H9 (cell line): ENCODE data around the gene SCFD2. TPM values are rescaled to one million over a fixed set of nuclear protein-coding genes. Genes with fewer than 3 reads are reported as not detected.

Experiments used
- DNase-seq: peaks from one replicate; pipeline ENCODE4 v3.0.0-alpha.2; 2017
- H2AFZ ChIP-seq: one replicate; pipeline ENCODE4 v1.6.1; 2013; ENCODE audit warnings: mild to moderate bottlenecking, low read length, control low read depth, moderate library complexity
- H2AK5ac ChIP-seq: 2 replicates; pipeline ENCODE4 v1.6.1; 2013; ENCODE audit warnings: low read length, control low read depth, mixed read lengths; ENCODE audit not compliant: insufficient read length
- H2BK120ac ChIP-seq: one replicate; pipeline ENCODE4 v1.6.1; 2013; ENCODE audit warnings: low read depth, mild to moderate bottlenecking, low read length, control low read depth, inconsistent platforms; ENCODE audit not compliant: poor library complexity, severe bottlenecking
- H2BK12ac ChIP-seq: 2 replicates; pipeline ENCODE4 v1.6.1; 2013; ENCODE audit warnings: low read length, control low read depth, mixed read lengths, low read depth; ENCODE audit not compliant: insufficient read length
- H2BK15ac ChIP-seq: 2 replicates; pipeline ENCODE4 v1.6.1; 2013; ENCODE audit warnings: low read depth, low read length, control low read depth
- H2BK20ac ChIP-seq: one replicate; pipeline ENCODE4 v1.6.1; 2013; ENCODE audit warnings: low read depth, mild to moderate bottlenecking, low read length, control low read depth, inconsistent platforms; ENCODE audit not compliant: poor library complexity, severe bottlenecking
- H2BK5ac ChIP-seq: 2 replicates; pipeline ENCODE4 v1.6.1; 2013; ENCODE audit warnings: low read length, control low read depth, mixed read lengths; ENCODE audit not compliant: insufficient read length
- H3K14ac ChIP-seq: 2 replicates; pipeline ENCODE4 v1.6.1; 2013; ENCODE audit warnings: low read length, control low read depth; ENCODE audit not compliant: insufficient read depth
- H3K18ac ChIP-seq: 2 replicates; pipeline ENCODE4 v1.6.1; 2013; ENCODE audit warnings: low read depth, mild to moderate bottlenecking, mixed read lengths, low read length, control low read depth; ENCODE audit not compliant: insufficient read length
- H3K23ac ChIP-seq: 2 replicates; pipeline ENCODE4 v1.6.1; 2013; ENCODE audit warnings: low read length, control low read depth, mixed read lengths, low read depth; ENCODE audit not compliant: insufficient read length
- H3K23me2 ChIP-seq: 2 replicates; pipeline ENCODE4 v1.6.1; 2013; ENCODE audit warnings: low read depth, mild to moderate bottlenecking, mixed read lengths, low read length, control low read depth; ENCODE audit not compliant: insufficient read length, poor library complexity, severe bottlenecking
- H3K27ac ChIP-seq: 2 replicates; pipeline ENCODE4 v1.5.1; 2013; ENCODE audit warnings: low read length, control low read depth, mixed read lengths, low read depth; ENCODE audit not compliant: insufficient read length
- H3K27me3 ChIP-seq: 2 replicates; pipeline ENCODE4 v1.6.1; 2013; ENCODE audit warnings: low read length, control low read depth, inconsistent platforms; ENCODE audit not compliant: insufficient read depth
- H3K4ac ChIP-seq: 2 replicates; pipeline ENCODE4 v1.6.1; 2013; ENCODE audit warnings: low read depth, mild to moderate bottlenecking, control low read depth, inconsistent platforms, low read length, moderate library complexity
- H3K4me1 ChIP-seq: 2 replicates; pipeline ENCODE4 v1.6.1; 2013; ENCODE audit warnings: low read length, control low read depth, inconsistent platforms; ENCODE audit not compliant: insufficient read depth
- H3K4me2 ChIP-seq: 2 replicates; pipeline ENCODE4 v1.6.1; 2013; ENCODE audit warnings: low read length, control low read depth, mixed read lengths; ENCODE audit not compliant: insufficient read length, insufficient read depth
- H3K56ac ChIP-seq: 2 replicates; pipeline ENCODE4 v1.6.1; 2013; ENCODE audit warnings: low read depth, mild to moderate bottlenecking, mixed read lengths, low read length, control low read depth; ENCODE audit not compliant: insufficient read length
- H3K79me1 ChIP-seq: 2 replicates; pipeline ENCODE4 v1.6.1; 2013; ENCODE audit warnings: low read depth, mild to moderate bottlenecking, moderate library complexity, low read length, control low read depth, inconsistent platforms; ENCODE audit not compliant: insufficient read depth, poor library complexity, severe bottlenecking
- H3K79me2 ChIP-seq: 2 replicates; pipeline ENCODE4 v1.6.1; 2013; ENCODE audit warnings: low read length, control low read depth, inconsistent platforms; ENCODE audit not compliant: insufficient read depth
- H3K9ac ChIP-seq: 2 replicates; pipeline ENCODE4 v1.6.1; 2013; ENCODE audit warnings: low read length, control low read depth, mixed read lengths; ENCODE audit not compliant: insufficient read length; ENCODE audit errors: extremely low read depth
- H3K9me3 ChIP-seq: one replicate; pipeline ENCODE4 v1.6.1; 2013; ENCODE audit warnings: low read depth, low read length, inconsistent platforms; ENCODE audit not compliant: control insufficient read depth
- H3T11ph ChIP-seq: one replicate; pipeline ENCODE4 v1.6.1; 2013; ENCODE audit warnings: mild to moderate bottlenecking, low read length, control low read depth, inconsistent platforms
- H4K20me1 ChIP-seq: one replicate; pipeline ENCODE4 v1.6.1; 2013; ENCODE audit not compliant: control insufficient read depth, insufficient read length, insufficient read depth
- H4K5ac ChIP-seq: 2 replicates; pipeline ENCODE4 v1.6.1; 2013; ENCODE audit warnings: low read depth, mild to moderate bottlenecking, mixed read lengths, low read length, control low read depth; ENCODE audit not compliant: insufficient read length
- H4K8ac ChIP-seq: replicated peaks from 2 replicates; pipeline ENCODE4 v1.6.1; 2013; ENCODE audit warnings: low read length, control low read depth, mixed read lengths, low read depth; ENCODE audit not compliant: insufficient read length
- H4K91ac ChIP-seq: 2 replicates; pipeline ENCODE4 v1.6.1; 2013; ENCODE audit warnings: low read depth, mild to moderate bottlenecking, moderate library complexity, mixed read lengths, low read length, control low read depth; ENCODE audit not compliant: insufficient read length
- H3K27ac Mint-ChIP-seq, 3 experiments: 2 replicates in 2 of 3; 3 replicates in 1 of 3; pipeline ENCODE4 v1.8.0; 2020 to 2021; ENCODE audit warnings: mixed read lengths in 3 of 3, mild to moderate bottlenecking in 1 of 3, moderate library complexity in 1 of 3
- H3K27me3 Mint-ChIP-seq: 2 replicates; pipeline ENCODE4 v1.8.0; 2021; ENCODE audit warnings: low read depth, mild to moderate bottlenecking, moderate library complexity, mixed read lengths
- H3K36me3 Mint-ChIP-seq, 3 experiments: 2 replicates in 2 of 3; 3 replicates in 1 of 3; pipeline ENCODE4 v1.8.0; 2020 to 2021; ENCODE audit warnings: low read depth in 3 of 3, mixed read lengths in 3 of 3; ENCODE audit not compliant: insufficient read depth in 1 of 3
- H3K4me1 Mint-ChIP-seq, 2 experiments: 2 replicates each; pipeline ENCODE4 v1.8.0; 2020; ENCODE audit warnings: mixed read lengths in 2 of 2
- H3K4me3 Mint-ChIP-seq, 2 experiments: 2 replicates in 1 of 2; 3 replicates in 1 of 2; pipeline ENCODE4 v1.8.0; 2020 to 2021; ENCODE audit warnings: mild to moderate bottlenecking in 2 of 2, mixed read lengths in 2 of 2, moderate library complexity in 1 of 2
- H3K9me3 Mint-ChIP-seq, 2 experiments: 2 replicates in 1 of 2; 3 replicates in 1 of 2; pipeline ENCODE4 v1.8.0; 2020; ENCODE audit warnings: mild to moderate bottlenecking in 2 of 2, mixed read lengths in 2 of 2, moderate library complexity in 1 of 2
- CTCF ChIP-seq: fragments of 200-600 bp; sonication (generic); conservative IDR thresholded peaks from 3 replicates; pipeline ENCODE4 v1.8.0; 2021; ENCODE audit warnings: antibody characterized with exemption, mild to moderate bottlenecking
- total RNA-seq: library from RNA; stranded (reverse); gene quantifications from 2 replicates; pipeline ENCODE4 v1.2.1, GENCODE V29; 2021

SCFD2 gene
- total RNA-seq, 1 experiment from 2014 or later = 10.1 TPM

GRCh38 chr4:53355930-53356521 is 9.8 kb downstream of the SCFD2 start:
- no peak overlapping the region for H3K4ac ChIP-seq
- H3K23ac ChIP-seq = no peak overlapping the region
- no peak overlapping the region for H2AK5ac ChIP-seq
- H3K23me2 ChIP-seq = no peaks in the 10 kb centered on the region
- H2BK120ac ChIP-seq = no peak overlapping the region
- H3K27me3 ChIP-seq = no peaks in the 10 kb centered on the region
- H3K4me2 ChIP-seq = no peak overlapping the region
- no peak for TF ChIP-seq CTCF
- no peak overlapping the region for H2BK12ac ChIP-seq
- no peaks in the 10 kb centered on the region for H3K4me1 ChIP-seq
- H3K27ac ChIP-seq = no peak overlapping the region
- H4K5ac ChIP-seq = no peak overlapping the region
- H3K4me3 Mint-ChIP-seq = no peak overlapping the region
- no peak overlapping the region for H2BK5ac ChIP-seq
- H2BK15ac ChIP-seq = no peak overlapping the region
- H2BK20ac ChIP-seq = no peak overlapping the region
- peaks cover 0 to 16% (median 15%) of the 10 kb centered on the region in 3 experiments; a peak in 5 of 7 replicates for H3K36me3 Mint-ChIP-seq
- no peaks in the 10 kb centered on the region for H3K9me3 ChIP-seq
- peaks cover 3% of the 10 kb centered on the region in 2 experiments; a peak in 3 of 4 replicates for H3K4me1 Mint-ChIP-seq
- H3K79me2 ChIP-seq = no peaks in the 10 kb centered on the region
- no peak overlapping the region for H3K27ac Mint-ChIP-seq
- H4K20me1 ChIP-seq = no peaks in the 10 kb centered on the region
- H4K8ac ChIP-seq = no peak overlapping the region
- H3K9me3 Mint-ChIP-seq = peaks cover 9 to 11% of the 10 kb centered on the region in 2 experiments; a peak in 4 of 5 replicates
- no peak overlapping the region for H3K56ac ChIP-seq
- H3K27me3 Mint-ChIP-seq = no peaks in the 10 kb centered on the region
- H2AFZ ChIP-seq = no peak overlapping the region
- no peak overlapping the region for H3K14ac ChIP-seq
- no peak overlapping the region for H3T11ph ChIP-seq
- DNase-seq = no peak
- H3K18ac ChIP-seq = no peak overlapping the region
- H4K91ac ChIP-seq = no peak overlapping the region
- H3K79me1 ChIP-seq = no peaks in the 10 kb centered on the region
- H3K9ac ChIP-seq = no peak overlapping the region
